HG02938 (cell line): Measurements from ENCODE around the gene SAXO2.
"Not testable (repeated sequence)": the region's sequence is repeated elsewhere in the genome, so short reads cannot be mapped to it uniquely, and the experiment has no call there.

Experiments
- ATAC-seq: cut with Tn5 transposase; IDR thresholded peaks from one replicate; pipeline ENCODE4 v1.9.1; 2021; ENCODE audit warnings: mild to moderate bottlenecking, moderate library complexity; ENCODE audit not compliant: unreplicated experiment

Gene SAXO2

GRCh38 chr15:82313446-82313845 lies 50.8 kb downstream of the SAXO2 start:
- ATAC-seq, result no peak

- ATAC-seq, result not testable (repeated sequence)
These were observed 51.5 kb downstream of the SAXO2 start for GRCh38 chr15:82313951-82314768.

- no peak for ATAC-seq
These were observed 52.3 kb downstream of the SAXO2 start for GRCh38 chr15:82314769-82315518.

- no peak for ATAC-seq
These were observed 53.1 kb downstream of the SAXO2 start for GRCh38 chr15:82315519-82316246.

GRCh38 chr15:82316247-82317090 lies 53.9 kb downstream of the SAXO2 start:
- not testable (repeated sequence) for ATAC-seq

GRCh38 chr15:82317091-82317489 lies 54.5 kb downstream of the SAXO2 start:
- ATAC-seq, result no peak

GRCh38 chr15:82317516-82317915 lies 54.9 kb downstream of the SAXO2 start:
- ATAC-seq, result not testable (repeated sequence)

- ATAC-seq, result not testable (repeated sequence)
These were observed 55.7 kb downstream of the SAXO2 start for GRCh38 chr15:82318281-82318680.

GRCh38 chr15:82319522-82320278 lies 57.1 kb downstream of the SAXO2 start:
- not testable (repeated sequence) for ATAC-seq

GRCh38 chr15:82320861-82321260 lies 58.2 kb downstream of the SAXO2 start:
- ATAC-seq, result not testable (repeated sequence)

GRCh38 chr15:82322488-82322887 lies 59.9 kb downstream of the SAXO2 start:
- ATAC-seq, result not testable (repeated sequence)

GRCh38 chr15:82324831-82325230 lies 62.2 kb downstream of the SAXO2 start:
- ATAC-seq, result not testable (repeated sequence)

- not testable (repeated sequence) for ATAC-seq
These were observed 63.0 kb downstream of the SAXO2 start for GRCh38 chr15:82325646-82326045.

GRCh38 chr15:82326896-82327295 lies 64.3 kb downstream of the SAXO2 start:
- ATAC-seq, result not testable (repeated sequence)

- ATAC-seq, result not testable (repeated sequence)
These were observed 64.8 kb downstream of the SAXO2 start for GRCh38 chr15:82327372-82327771.

- not testable (repeated sequence) for ATAC-seq
These were observed 66.4 kb downstream of the SAXO2 start for GRCh38 chr15:82329039-82329438.

GRCh38 chr15:82330921-82331320 lies 68.3 kb downstream of the SAXO2 start:
- ATAC-seq, result not testable (repeated sequence)

- peak; percentile 53 for ATAC-seq
These were observed 69.1 kb downstream of the SAXO2 start for GRCh38 chr15:82331576-82332304.
